ENCODE results near the gene XAB2.

DNA sequence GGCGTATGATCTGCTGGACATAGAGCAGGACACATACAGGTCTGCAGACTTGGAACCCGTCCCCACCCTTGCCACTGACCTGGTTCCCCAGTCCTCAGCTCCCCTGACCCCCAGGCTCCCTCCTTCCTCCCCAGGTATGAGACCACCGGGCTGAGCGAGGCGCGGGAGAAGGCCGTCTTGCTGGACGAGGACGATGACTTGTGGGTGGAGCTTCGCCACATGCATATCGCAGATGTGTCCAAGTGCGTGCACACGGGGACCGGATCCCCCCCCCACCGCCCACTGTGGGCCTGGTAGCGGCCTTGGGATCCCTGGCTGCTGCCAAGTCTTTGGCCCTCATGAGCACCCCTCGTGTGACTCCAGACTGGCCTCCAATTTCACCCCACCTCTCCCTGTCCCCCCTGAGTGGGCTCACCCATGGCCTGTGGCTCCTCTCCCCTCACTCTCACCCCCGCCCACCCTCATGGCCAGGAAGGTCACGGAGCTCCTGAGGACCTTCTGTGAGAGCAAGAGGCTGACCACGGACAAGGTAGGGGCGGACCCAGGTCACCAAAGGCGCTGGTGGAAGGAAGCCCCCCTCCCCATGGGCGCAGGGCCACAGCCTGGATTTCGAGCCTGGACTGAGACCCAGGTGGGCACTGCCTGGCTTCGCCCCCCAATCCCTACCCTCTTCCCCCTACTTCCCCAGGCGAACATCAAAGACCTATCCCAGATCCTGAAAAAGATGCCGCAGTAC lies 13.1 kb upstream of the XAB2 start:
- no peak for TF ChIP-seq CTCF (IDR thresholded peaks at IDR 0.05)
- no peak for TF ChIP-seq REST (IDR thresholded peaks at IDR 0.05; ENCODE audit: insufficient read depth in 1 of 2, low read depth in 2 of 2, low read length in 1 of 2)
- no peak for TF ChIP-seq POLR2AphosphoS5 (IDR thresholded peaks at IDR 0.05; ENCODE audit: low read depth, low read length)
- TF ChIP-seq SIN3A (IDR thresholded peaks at IDR 0.05; ENCODE audit: borderline replicate concordance, insufficient read depth, low read depth, low read length), result no peak
- TF ChIP-seq TCF7L2 (IDR thresholded peaks at IDR 0.05; ENCODE audit: low read depth, low read length), result no peak
